GM21423 (cell line): Measurements from ENCODE around the gene CABS1.

Experiments
- ATAC-seq: cut with Tn5 transposase; IDR thresholded peaks from one replicate; pipeline ENCODE4 v1.9.1; 2021; ENCODE audit warnings: mild to moderate bottlenecking, moderate library complexity; ENCODE audit not compliant: unreplicated experiment

CABS1 gene

GRCh38 chr4:70334681-70335080 is at the start of gene CABS1:
Gene CABS1, plus strand, starts transcription at chr4:70334981. Its CDS starts 59 bp downstream, at chr4:70335040.
- ATAC-seq: no peak

- no peak for ATAC-seq
Observed at GRCh38 chr4:70288651-70289050, 46.1 kb upstream of the CABS1 start.

GRCh38 chr4:70291341-70291740 is 43.4 kb upstream of the CABS1 start:
- ATAC-seq: no peak

- no peak for ATAC-seq
Observed at GRCh38 chr4:70297576-70297975, 37.2 kb upstream of the CABS1 start.

- no peak for ATAC-seq
Observed at GRCh38 chr4:70298051-70298450, 36.7 kb upstream of the CABS1 start.

DNA sequence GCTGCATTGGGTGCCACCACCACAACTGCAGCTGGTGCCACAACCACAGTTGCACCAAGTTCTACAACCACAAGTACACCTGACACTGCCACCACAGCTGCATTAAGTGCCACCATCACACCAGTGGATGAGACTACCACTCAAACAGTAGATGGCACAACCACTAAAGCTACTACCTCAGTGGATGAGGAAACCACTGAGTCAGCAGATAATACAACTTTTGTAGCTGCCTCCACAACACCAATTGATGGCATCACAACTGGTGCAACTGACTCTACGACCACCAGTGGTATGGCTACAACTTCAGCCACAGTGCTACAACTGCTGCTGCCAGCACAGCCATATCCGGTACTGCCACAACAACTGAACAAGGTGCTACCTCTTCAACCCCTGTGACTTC is 35.1 kb upstream of the CABS1 start:
- no peak for ATAC-seq

- ATAC-seq: no peak
Observed at GRCh38 chr4:70300215-70300614, 34.6 kb upstream of the CABS1 start.

GRCh38 chr4:70303090-70303489 is 31.7 kb upstream of the CABS1 start:
- ATAC-seq: no peak

DNA sequence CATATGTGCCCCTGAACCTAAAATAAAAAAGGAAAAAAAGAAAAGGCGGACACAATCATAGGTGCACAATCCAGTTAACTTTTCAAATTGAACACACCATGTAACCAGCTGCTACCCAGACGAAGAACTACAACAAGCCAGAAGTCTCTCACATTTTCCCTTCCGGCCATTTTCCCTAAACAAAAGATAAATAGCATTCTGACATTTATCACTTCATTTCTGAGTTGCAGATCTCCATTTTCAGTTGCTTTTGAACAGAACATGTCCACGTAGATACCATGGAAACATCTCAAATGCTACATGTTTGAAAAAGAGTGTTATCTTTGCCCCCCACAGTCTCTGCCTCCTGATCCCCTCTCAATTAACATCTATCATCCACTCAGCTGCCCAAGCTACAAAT is 29.2 kb upstream of the CABS1 start:
- ATAC-seq: no peak

- ATAC-seq: no peak
Observed at GRCh38 chr4:70306076-70306475, 28.7 kb upstream of the CABS1 start.

- no peak for ATAC-seq
Observed at GRCh38 chr4:70313736-70314135, 21.0 kb upstream of the CABS1 start.

- no peak for ATAC-seq
Observed at GRCh38 chr4:70315928-70316327, 18.9 kb upstream of the CABS1 start.

- ATAC-seq: no peak
Observed at GRCh38 chr4:70326052-70326451, 8.7 kb upstream of the CABS1 start.

DNA sequence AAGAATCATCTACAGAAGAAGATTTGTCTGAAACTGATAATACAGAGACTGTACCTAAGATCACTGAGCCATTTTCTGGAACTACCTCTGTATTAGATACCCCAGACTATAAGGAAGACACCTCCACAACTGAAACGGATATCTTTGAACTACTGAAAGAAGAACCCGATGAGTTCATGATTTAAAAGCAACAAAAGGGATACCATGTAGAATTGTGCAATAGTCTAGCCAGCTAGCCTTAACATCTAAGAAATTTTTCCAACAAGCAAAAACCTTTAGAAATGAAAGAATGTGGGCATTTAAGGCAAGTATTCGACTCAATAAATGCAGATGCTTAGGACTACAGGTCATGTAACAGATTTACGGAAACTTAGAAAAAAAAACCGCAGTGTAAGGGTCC is 1.3 kb downstream of the CABS1 start:
- no peak for ATAC-seq

GRCh38 chr4:70337886-70338420 is 3.2 kb downstream of the CABS1 start:
- ATAC-seq: no peak

GRCh38 chr4:70356185-70356584 is 21.4 kb downstream of the CABS1 start:
- ATAC-seq: no peak

GRCh38 chr4:70359115-70359661 is 24.4 kb downstream of the CABS1 start:
- no peak for ATAC-seq

DNA sequence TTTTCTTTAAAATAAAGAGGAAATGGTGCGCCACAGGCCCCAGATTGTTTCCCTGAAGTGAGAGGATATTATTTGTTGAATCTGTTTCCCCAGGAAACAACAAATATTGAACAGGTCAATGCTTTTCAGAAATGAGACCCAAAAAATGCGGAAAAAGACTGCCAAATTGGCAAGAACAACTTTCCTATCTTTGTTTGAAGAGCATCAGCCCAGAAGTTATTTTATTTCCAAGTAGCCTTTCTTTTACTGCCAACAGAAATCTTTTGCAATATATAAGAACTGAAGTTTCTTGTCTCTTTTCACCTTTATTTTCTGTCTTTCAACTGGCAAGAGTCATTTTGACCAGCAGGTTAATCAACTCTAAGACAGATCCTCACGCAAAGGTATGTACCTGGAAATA is 25.7 kb downstream of the CABS1 start, which contains the start of gene SMR3A:
Gene SMR3A (plus strand): TSS at position 301 of the 400 bp plus-strand sequence. CDS start 1,356 bp downstream, outside the sequence.
- no peak for ATAC-seq

- no peak for ATAC-seq
Observed at GRCh38 chr4:70364002-70364401, 29.2 kb downstream of the CABS1 start.

DNA sequence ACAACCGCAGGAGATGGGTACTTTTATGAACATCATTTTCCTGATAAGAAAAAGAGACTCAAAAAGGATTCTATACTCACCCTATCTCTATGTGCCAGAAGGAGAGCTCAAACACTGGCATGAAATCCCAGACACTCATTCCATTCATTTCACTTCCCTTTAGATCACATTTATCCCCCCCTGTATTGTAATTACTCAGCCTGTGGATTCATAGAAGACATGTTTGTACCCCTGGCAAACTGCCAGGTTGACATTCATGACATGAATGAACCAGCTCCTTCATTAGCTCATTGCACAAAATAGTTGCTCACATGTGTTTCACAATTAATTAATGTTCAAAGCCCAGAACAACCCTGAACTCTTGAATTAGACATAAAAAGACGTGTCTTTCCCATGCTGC is 30.7 kb downstream of the CABS1 start:
- no peak for ATAC-seq

GRCh38 chr4:70367813-70368212 is 33.0 kb downstream of the CABS1 start:
- no peak for ATAC-seq

- ATAC-seq: no peak
Observed at GRCh38 chr4:70371987-70372386, 37.2 kb downstream of the CABS1 start.

DNA sequence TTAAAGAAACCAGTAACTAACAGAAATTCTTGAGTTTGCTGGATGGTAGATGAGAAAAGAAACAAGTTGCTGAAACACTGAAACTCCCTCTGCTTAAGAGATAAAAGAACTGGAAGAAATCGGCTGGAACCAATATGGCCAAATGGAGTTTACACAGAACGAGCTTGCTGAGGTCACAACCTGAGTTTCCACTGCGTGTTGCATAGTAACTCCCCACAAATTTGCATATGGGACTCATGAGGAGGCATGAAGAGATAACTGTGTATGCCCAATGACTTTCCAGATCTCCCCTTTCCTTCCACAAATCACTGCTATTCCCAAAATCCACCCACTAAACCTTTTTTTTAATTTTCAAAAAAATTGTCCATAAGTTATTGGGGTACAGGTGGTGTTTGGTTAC is 38.0 kb downstream of the CABS1 start:
- ATAC-seq: no peak
